Stimulated activated naive CD8-positive, alpha-beta T cell treated with anti-CD3 and anti-CD28 coated beads, Interleukin-15, Interleukin-2, amounts not matched to agents 100 U/mL and 50 U/mL, for 24 hours (primary cell): ENCODE data around the gene ZNF835.
A peak's percentile ranks its signal among the peaks of the same experiment; 100 is the strongest.

Experiments used
- ATAC-seq: fragments of 150-1000 bp; cut with Tn5 transposase; one replicate; pipeline ENCODE4 v1.10.0; 2021
- DNase-seq: peaks from one replicate; pipeline ENCODE4 v3.0.0; 2021

The ZNF835 gene

GRCh38 chr19:56661248-56661647 lies 10.3 kb downstream of the ZNF835 start:
- DNase-seq (no peak), ATAC-seq (no peak)

- no peak for ATAC-seq
- no peak for DNase-seq
Observed at GRCh38 chr19:56660381-56661107, 11.0 kb downstream of the ZNF835 start.

- DNase-seq (no peak), ATAC-seq (no peak)
Observed at GRCh38 chr19:56654151-56654550, 17.4 kb downstream of the ZNF835 start.

- DNase-seq = no peak
- ATAC-seq = no peak
Observed at GRCh38 chr19:56643460-56643955, 28.0 kb downstream of the ZNF835 start.

GRCh38 chr19:56642711-56643459 lies 28.7 kb downstream of the ZNF835 start, which contains the start of gene SMIM17:
Gene SMIM17, plus strand, starts transcription at chr19:56643159. Its CDS starts 2,509 bp downstream, at chr19:56645668.
- DNase-seq (no peak), ATAC-seq (no peak)

- no peak for DNase-seq
- no peak for ATAC-seq
Observed at GRCh38 chr19:56639217-56639616, 32.3 kb downstream of the ZNF835 start.

GRCh38 chr19:56637976-56638555 lies 33.5 kb downstream of the ZNF835 start:
- DNase-seq = peak; percentile 59

GRCh38 chr19:56633021-56633420 lies 38.5 kb downstream of the ZNF835 start:
- ATAC-seq (no peak), DNase-seq (no peak)

More at GRCh38 chr19:56637976-56638555, 33.5 kb downstream of the ZNF835 start:
- peak; percentile 28 for ATAC-seq

- ATAC-seq (no peak), DNase-seq (no peak)
Observed at GRCh38 chr19:56625708-56626107, 45.8 kb downstream of the ZNF835 start.

GRCh38 chr19:56623006-56623405 lies 48.6 kb downstream of the ZNF835 start:
- DNase-seq (no peak), ATAC-seq (no peak)

- no peak for DNase-seq
- ATAC-seq = no peak
Observed at GRCh38 chr19:56622374-56622773, 49.2 kb downstream of the ZNF835 start.

GRCh38 chr19:56619121-56619520 lies 52.4 kb downstream of the ZNF835 start:
- DNase-seq = no peak
- no peak for ATAC-seq

GRCh38 chr19:56617531-56617930 lies 54.0 kb downstream of the ZNF835 start:
- no peak for ATAC-seq

GRCh38 chr19:56613639-56614038 lies 57.9 kb downstream of the ZNF835 start:
- DNase-seq = no peak
- no peak for ATAC-seq

More at GRCh38 chr19:56617531-56617930, 54.0 kb downstream of the ZNF835 start:
- DNase-seq = no peak

- DNase-seq (no peak), ATAC-seq (no peak)
Observed at GRCh38 chr19:56612737-56613136, 58.8 kb downstream of the ZNF835 start.
